ENCODE measurements around the gene CDK15.

Gene CDK15

DNA sequence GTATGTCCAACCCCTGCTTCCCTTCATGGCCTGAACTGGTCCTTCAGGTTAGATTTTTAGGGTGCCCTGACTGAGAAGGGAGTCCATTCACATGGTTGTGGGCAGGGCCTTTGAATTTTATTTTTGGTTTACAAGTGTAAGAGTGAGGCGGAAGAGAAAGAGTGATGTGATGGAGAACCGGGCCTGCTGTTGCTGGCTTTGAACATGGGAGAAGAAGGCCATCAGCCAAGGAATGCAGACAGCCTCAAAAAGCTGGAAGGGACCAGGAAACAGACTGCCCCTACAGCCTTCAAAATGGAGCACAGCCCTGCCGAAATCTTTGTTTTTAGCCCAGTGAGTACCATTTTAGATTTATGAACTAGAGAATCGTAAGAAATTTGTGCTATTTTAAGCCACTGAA lies 105.0 kb downstream of the CDK15 start:
- DNase-seq (ENCODE audit: low spot score): no peak

DNA sequence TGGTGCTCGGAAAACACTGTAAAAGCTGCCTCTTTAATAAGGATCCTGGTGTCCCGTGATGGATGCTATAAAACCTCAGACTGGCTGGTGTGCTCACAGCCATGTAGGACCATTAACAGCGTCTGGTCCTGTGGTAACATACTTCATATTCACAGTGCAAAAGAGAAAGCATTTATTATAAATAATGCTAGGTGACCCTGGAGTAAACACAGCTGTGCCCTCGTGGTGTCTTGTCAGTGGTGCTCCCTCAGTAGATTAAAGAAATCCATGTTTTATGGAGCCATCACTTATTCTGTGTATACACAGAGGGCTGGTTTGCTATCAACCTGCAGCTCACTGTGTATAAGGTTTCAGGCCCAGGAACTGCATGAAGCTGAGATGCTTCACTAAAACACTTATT lies 106.9 kb downstream of the CDK15 start:
- no peak for DNase-seq (ENCODE audit: low spot score)

DNA sequence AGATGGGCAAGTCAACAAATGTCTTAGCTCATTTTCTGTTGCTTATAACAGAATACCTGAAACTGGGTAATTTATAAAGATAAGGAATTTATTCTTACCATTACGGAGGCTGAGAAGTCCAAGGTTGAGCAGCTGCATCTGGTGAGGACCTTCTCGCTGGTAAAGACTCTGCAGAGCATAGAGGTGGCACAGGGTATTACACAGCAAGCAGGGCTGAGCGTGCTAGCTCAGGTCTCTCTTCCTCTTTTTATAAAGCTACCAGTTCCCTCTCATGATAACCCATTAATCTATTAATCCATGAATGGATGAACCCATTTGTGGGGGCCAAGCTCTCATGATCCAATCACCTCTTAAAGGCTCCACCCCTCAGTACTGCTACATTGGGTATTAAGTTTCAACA lies 109.1 kb downstream of the CDK15 start:
- DNase-seq (ENCODE audit: low spot score): no peak

DNA sequence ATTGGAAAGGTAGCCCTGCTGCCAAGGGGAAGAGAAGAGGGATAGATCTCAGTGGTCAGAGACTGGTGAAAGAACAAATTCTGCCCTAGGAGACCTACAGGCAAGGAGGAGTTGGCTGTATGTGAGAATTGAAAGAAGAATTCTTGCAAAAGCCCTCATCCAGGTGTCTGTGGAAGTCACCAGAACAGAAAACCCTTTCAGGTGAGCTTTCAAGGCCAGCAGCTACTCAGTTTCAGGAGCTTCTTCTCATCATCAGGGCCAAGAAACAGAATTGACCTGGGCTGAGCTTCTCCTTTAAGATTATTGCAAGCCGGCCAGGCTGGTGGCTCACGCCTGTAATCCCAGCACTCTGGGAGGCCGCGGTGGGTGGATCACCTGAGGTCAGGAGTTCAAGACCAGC lies 110.2 kb downstream of the CDK15 start:
- DNase-seq (ENCODE audit: low spot score): no peak

DNA sequence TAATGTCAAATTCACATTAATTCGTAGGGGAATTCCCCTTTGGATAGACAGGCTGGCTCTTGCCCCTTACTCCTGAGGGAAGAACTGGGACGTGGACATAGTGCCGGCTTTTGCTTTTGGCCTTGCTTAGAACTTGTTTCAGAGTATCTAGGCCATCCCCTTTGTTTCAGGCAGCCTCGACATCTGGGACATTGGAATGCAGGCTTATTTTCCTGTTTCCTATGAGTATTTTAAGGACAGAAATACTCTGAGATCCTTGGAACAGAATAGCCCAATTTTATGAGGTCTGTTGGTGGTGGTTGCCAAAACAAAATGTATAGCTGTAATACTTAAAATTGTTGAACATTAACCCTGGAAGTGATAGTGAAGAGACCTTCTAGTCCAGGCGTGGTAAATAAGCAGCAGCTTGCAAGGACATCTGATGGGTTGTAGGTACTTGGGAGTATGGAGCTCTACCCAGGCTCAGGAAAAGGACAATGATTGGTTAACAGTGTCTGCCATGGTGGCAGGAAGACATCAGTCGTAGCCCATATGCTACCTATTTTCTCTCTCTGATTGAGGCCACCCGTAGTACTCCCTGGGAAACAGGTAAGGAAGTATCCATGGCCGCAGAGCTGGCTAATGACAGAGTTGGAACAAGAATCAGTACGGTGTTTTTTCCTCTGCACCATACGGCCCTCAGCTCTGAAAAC lies 112.4 kb downstream of the CDK15 start:
- no peak for DNase-seq (ENCODE audit: low spot score)

DNA sequence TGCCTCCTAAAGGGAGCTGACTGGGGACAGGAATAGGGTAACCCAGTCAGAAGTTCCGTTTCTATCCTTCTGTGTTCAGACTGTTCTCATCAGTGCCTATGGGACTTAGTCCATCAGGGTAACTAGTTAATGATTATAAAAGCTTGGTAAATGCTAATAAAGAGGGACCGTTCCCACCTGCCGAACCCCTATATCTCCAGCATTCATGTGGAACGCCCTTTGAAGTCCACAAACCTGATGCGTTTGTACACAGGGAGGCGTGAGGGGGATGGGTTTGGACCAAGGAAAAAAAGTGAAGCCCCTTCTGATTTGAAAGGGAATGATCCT lies 112.9 kb downstream of the CDK15 start:
- DNase-seq (ENCODE audit: low spot score): no peak

DNA sequence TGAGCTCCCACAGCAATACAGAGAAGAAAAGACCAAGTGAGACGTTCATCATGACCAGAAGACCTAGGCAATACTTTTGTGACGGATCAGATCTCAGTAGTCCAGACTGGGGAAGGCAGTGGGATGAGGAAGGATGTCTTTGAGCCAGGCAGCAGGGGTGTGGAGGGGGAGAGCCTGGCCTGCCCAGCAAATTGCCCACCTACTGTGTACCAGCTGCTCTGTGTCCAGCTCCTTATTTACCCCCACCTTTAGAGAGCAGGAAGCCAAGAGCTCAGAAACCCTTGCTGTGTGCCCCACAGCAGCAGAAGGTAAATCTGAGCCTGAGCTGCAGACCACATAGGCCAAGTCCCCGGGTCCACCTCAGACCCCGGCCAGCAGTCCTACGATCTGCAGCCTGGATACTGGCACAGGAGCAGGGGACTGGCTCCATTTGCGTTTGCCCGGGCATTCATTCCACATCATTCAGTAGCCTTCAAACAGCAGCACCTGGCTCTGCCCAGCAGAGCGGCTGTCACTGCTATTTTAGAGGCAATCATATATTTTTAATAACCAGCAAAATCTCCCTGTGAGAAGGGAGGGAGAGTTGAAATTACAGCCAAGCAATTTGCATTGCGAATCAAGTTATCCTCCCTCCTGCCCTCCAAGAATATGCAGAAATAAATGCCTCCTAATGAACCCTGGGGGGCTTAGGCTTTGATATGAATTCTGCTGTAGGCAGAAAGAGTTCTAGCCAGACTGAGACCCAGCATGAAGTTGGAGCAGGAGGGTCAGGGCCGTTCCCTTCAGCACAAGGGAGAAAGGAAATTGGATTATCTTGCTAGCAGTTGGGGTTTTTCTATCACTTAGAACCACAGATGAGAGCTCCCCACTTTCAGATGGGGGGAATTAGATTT lies 117.3 kb downstream of the CDK15 start:
- no peak for DNase-seq (ENCODE audit: low spot score)

DNA sequence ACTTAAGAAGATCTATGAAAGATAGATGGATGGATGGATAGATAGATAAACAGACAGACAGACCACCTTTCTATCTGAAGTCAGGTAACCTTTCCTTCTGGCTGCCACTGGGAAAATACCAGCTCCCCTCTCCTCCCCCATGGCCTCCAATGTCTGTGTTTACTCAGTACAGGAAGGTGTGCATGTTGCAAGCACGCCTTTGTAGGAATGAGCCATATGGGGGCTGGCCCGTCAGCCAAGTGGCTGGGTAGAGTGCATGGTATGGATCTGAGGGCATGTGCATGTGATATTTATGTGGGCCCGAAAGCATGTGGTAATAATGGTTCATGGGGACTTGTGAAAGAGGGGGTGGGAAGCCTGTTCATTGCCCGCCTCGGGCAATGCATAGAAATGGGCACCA lies 118.1 kb downstream of the CDK15 start:
- no peak for DNase-seq (ENCODE audit: low spot score)

DNA sequence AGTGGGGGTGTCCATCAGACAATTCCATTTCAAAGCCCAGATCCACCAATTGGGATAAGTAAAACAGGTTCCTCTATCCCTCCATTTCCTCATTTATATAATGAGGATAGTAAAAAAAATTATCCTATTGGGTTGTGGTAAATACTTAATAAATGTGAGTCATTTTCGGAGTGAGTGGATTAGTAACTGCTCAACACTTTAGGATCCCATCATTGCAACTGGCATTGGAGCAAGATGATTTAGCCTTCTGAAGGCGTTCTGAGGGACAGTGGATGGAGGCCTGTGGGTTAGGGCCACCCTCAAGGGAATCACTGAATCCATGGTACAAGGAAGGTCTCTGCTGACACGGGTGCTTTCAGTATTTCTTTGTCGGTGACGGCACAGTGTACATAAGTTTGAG lies 118.7 kb downstream of the CDK15 start:
- no peak for DNase-seq (ENCODE audit: low spot score)

DNA sequence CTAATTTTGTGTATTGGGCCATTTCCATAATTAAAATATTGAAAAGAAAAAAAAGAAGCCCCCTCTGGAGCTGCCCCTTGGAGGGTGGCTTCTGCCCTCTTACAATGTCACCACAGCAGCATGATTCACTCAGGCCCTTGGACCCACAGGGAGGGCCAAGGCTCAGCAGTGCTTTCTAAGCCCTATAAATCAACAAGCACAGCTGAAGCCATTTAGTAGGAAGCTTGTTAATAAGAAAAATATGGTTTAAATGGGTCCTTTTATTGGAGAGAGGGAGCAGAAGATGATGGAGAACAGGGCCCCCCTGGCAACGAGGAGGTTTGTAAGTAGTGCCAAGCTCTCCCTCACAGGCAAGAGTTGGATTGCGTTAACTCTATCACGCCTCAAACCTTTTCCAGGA lies 119.7 kb downstream of the CDK15 start:
- no peak for DNase-seq (ENCODE audit: low spot score)

DNA sequence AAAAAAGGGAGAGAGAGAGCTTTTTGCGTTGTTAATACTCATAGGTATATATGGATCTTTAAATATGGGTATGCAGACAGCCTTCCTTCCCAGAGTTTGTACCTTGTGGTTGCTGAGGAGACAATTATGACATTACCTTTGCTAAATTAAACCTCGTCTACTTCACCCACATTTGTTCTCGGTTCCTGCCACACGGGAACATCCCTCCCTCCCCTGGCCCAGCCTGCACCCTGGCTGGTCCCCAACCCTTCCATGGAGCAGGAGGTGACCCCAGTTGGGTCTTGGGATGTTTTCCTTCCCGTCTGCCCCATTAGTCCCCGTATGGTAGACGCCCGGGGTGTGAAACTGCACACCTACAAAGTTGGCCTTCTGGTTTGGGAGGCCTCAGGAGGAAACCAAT lies 122.0 kb downstream of the CDK15 start:
- no peak for DNase-seq (ENCODE audit: low spot score)

DNA sequence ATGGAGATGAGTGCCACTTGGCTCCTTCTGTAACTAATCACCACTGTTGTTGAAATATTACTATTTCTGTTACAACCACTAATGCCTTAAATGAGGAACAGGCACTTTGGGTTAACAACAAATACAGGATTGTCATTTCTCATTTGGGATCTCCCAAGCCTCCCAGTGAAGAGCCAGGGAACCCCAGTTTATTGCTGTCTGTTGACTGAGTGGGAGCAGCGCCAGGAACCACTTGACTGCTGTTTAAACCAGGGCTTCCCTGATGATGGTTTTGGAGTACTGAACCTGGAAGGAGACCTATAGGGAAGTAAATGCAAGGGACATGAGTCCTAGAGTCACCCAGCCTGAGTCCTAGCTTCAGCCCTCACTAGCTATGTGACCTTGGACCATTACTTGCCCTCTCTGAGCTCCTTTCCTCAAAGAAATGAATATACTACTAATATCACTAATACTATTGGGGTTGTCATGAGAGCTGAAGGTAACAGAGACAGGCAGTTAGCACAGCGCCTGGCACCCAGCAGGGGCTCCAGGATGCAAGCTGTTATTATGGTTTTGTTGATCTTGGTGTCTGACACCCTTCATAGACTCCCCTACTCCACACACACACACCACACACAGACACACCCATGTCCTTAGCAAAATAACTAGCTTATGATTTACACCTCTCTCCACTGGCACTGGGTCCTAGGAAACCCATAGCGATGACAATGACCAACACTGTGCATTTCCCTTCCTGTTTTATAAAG lies 123.1 kb downstream of the CDK15 start:
- no peak for DNase-seq (ENCODE audit: low spot score)

DNA sequence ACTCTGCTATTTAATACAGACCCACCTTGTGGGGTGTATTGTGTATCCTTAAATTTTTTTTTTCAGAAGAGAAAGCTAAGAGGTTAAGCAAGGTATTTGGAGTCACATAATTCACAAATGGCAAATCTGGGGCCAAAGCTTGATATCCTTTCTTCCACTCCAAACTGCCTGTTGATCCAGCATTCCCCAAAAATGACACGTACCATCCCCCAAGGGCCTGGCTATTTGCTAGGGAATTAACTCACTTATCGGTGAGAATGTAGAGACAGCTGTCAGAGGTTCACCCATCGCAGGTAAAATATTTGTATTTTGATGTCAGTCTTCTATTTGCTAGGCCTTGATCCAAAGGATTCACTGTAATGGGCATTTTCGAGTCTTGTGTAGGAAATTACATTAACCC lies 123.7 kb downstream of the CDK15 start:
- DNase-seq (ENCODE audit: low spot score): no peak

DNA sequence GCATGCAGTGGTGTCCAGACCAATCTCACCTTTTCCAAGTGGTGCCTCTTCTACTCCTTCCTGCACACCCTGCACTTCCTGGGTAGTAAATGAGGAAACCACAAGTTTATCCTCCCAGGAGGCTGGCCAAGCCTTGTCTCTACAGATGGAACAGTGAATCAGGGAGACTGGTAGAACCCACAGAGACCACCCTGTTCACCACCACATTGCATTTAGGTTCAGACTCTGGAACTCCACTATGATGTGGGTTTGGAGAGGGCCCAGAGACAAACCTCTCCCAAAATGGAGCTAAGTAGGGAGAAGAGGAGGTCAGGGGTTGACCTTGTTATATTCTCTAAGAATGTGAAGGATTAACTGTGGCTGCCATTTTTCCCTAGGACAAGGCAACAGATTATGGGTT lies 124.5 kb downstream of the CDK15 start:
- no peak for DNase-seq (ENCODE audit: low spot score)

DNA sequence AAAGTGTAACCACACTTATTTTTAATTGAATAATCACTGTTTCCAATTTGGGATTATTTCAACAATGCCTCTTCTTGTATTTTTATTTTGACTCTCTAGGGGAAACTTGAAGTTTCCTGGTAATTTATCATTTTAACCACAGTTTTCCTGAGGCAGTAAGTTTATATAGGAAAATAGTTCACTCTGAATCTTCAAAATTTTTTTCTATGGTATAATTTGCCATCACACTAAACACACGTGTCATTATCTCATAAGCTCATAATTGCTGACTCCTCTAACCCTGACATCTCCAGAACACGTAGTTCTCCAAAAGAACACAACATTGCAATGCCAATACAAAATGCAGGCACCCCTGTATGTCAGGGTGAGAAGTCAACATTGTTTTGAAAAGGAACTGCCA lies 125.1 kb downstream of the CDK15 start:
- no peak for DNase-seq (ENCODE audit: low spot score)

DNA sequence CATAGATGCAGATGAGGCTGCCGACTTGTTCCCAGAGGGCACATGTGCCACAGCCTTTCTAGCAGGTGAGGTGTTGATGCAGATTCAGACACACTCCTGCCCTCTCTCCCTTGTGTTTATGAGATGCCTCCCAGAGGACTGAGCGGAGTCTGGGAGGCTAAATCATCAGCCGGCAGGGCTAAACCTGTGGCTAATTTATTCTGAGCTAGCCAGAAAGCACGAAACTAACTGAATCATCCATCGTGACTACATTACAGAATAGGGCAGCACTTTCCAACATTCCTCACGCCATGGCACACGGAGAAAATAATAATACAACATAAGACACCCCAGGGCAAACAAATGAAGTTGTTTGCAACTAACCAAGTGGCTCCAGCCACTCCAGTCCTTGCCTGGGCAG lies 125.6 kb downstream of the CDK15 start:
- no peak for DNase-seq (ENCODE audit: low spot score)

DNA sequence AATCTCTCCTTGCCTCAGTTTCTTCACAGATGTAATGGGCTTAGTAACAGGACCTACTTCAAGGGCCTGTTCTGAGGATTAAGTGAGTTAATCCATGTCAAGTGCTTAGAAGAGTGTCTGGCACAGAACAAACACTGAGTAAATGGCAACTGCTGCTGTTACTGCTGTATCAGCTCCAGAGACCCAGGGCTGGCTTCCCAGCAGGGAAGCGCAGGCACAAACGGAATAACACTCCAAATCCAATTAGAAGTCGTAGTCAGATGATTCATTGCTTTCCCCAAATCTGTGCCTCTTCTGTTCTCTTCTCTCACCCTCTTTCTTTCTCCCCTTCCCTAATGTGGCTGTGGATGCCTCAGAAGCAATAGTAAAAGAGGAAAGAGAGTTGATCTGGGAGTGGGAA lies 126.2 kb downstream of the CDK15 start:
- no peak for DNase-seq (ENCODE audit: low spot score)

DNA sequence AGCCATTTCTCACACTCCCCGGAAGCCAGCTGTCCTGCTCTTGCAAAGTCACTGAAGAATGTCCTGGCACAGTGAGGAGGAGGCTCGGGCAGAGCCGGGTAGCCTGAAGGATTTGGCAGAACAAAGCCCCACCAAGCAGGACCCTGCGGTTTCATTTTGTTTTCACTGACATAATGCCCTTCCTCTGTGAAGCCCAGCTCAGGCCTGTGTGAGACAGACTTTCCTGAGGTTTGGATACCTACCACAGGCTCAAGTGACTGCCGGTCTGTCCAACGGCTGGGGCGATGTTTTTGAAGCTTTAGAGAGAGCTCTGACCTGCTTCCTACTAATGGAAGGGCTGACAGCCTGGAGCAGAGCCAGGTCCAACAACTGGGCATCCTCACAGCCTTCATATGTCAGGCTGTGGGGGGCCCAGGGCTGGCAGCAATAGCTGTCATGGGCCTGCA lies 127.5 kb downstream of the CDK15 start:
- DNase-seq (ENCODE audit: low spot score): no peak

DNA sequence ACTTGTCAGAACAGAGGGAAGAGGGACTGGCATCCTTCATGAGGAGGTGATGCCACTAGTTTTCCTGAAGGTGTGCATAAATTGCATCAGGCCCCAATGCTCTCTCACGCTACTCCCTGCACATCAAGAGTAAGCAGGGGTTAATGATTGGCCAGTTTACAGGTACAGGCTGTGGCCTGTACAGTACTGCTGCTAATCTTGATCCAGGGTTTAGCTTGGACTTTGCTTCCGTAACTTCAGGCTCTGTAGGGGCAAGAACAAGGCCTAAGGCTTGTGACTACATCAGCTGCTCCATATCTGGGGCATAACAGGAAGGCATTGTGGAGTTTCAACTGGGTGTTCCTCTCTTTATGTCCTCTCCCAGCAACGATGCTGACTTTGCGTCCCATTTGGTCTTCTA lies 130.5 kb downstream of the CDK15 start:
- no peak for DNase-seq (ENCODE audit: low spot score)

DNA sequence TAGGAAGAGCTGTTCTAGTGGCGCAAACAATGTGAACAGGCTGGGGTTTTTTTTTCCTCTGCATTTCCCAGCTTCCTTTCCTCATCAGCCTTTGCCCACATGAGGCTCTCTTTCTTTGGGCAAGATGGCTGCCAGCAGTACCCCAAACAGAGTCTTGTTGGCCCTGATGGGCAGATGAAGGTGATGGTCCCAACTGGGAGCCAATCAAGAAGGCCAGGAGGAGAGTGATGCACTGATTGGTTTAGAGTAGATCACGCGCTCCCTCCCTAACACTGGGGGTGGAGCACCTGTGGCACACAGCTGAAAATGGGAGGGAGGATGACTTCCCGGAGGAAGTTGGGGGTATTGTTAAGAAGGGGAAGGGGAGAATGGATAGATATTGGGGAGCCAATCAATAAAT lies 131.0 kb downstream of the CDK15 start:
- no peak for DNase-seq (ENCODE audit: low spot score)

DNA sequence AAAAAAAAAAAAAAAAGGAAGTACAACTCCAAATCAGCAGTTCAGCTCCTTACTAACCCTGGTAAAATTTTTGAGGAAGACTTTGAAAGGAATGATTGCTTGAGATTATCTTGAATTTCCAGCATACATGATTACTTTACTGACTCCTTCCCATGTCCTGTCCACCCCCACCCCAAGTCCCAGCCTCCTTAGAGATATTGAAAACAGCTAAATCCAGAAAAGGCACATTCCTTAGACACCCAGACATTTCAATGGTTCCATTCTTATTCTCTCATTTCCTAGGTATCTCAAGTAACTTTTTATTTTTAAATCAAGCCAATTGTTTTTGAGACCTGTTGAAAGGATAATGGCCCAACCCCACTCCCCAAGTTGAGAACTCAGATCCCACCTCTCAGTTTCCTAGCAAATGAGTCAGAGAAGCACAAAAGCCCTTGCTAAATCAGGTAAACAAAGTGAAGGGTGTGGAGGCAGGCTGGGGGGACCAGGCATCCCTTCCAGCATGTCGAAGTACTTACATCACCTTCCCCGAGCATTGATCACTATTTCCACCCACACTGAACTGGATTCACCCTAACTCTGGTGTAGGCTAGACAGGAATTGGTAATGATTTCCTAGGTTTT lies 131.9 kb downstream of the CDK15 start:
- no peak for DNase-seq (ENCODE audit: low spot score)

DNA sequence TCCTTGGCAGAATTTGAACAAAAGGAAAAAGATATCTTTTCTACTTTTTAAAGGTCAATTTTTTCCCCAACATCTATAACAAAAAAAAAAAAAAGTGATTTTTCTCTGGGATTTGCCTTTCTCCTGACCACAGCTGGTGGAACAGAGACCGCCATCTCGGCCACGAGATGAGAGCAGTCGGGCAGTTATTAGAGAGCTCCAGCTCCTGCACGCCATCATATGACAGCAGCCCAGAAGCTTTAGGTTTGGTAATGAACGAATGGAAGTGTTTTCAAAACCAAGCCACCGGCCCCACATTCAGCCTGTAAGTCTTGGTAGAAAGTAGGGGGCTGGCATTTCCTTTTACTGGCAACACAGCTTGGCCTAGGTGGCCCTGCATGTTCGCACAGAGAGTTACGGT lies 132.4 kb downstream of the CDK15 start:
- DNase-seq (ENCODE audit: low spot score): no peak

All from left forelimb (tissue), 1 donor.